ENCODE data around the gene DMRT3. TPM values are rescaled to one million over a fixed set of nuclear protein-coding genes. Genes with fewer than 3 reads are reported as not detected.
A peak's percentile ranks its signal among the peaks of the same experiment; 100 is the strongest.

The DMRT3 gene
- total and polyA plus RNA-seq, 10 of the 15 experiments (the other 5 are each of a cell fraction or from before 2014, with no cell fraction given), result 0.06 to 0.11 TPM; not detected in 8

DNA sequence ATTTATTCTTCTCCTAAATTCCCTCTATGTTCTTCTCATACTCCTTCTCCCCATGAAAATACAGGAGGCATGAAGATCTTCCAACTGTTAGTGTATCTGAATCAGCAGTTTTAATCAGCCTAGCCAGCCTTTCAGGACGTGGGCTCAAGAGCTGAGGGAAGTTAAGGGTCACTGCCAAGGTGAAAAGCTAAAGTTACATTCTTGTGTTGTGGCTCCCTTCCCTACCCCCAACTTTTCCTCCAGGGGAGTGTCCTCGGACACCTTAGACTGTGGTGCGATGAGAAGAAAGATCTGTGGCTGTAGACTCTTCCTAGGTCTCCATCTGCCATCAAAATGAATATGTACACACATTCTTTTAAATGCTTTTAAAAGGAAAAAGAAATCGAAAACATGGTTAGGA lies 4.2 kb downstream of the DMRT3 start:
- CTCF ChIA-PET, result interaction anchor here (1.4 to 1.8 kb wide), 4 partner anchors 24 to 89 kb away, joined by 4 to 10 read pairs (median 5); no protein-coding TSS in a partner anchor
- no TSS peak for BruUV-seq (replicated peaks)
- no peak for ATAC-seq
- POLR2A ChIA-PET, result no interaction called here
- peaks cover 18 to 37% of the 10 kb centered on the region in 2 experiments for H3K27me3 ChIP-seq (replicated peaks in 1 of 2; ENCODE audit: control insufficient read depth in 2 of 2, insufficient read depth in 2 of 2, low read length in 1 of 2)
- H3K4me3 ChIP-seq, result no peak overlapping the region
- intact Hi-C loops (cut with micrococcal nuclease; ENCODE audit: unreplicated experiment), result no loop called here
- no peak for TF ChIP-seq RELA (IDR thresholded peaks at IDR 0.05; ENCODE audit: borderline replicate concordance, partially characterized antibody)
- no peak for TF ChIP-seq EED (IDR thresholded peaks at IDR 0.05; ENCODE audit: low read depth)
- no peak for TF ChIP-seq RAD51 (IDR thresholded peaks at IDR 0.05)
- TF ChIP-seq RB1 (IDR thresholded peaks at IDR 0.05; ENCODE audit: borderline replicate concordance), result no peak
- no peak for TF ChIP-seq MEF2B (IDR thresholded peaks at IDR 0.05; ENCODE audit: partially characterized antibody, poor library complexity, severe bottlenecking)
- DNase-seq (ENCODE audit: low read depth, low spot score), result no peak
- SMC1A ChIA-PET (ENCODE audit: uncharacterized antibody, unreplicated experiment), result interaction anchor here (0.8 to 1.0 kb wide), 2 partner anchors 9 to 33 kb away, joined by 3 to 5 read pairs; no protein-coding TSS in a partner anchor
- no peak overlapping the region for H2AFZ ChIP-seq (ENCODE audit: control insufficient read depth, low read depth, low read length)
- RAD21 ChIA-PET (ENCODE audit: unreplicated experiment), result interaction anchor here (1.3 kb wide), 1 partner anchor 87 kb away, joined by 4 read pairs; no protein-coding TSS in a partner anchor
- in situ Hi-C loops (cut with MboI), result no loop called here
- no peaks in the 10 kb centered on the region for H3K79me2 ChIP-seq (ENCODE audit: control insufficient read depth, insufficient read depth, low read length)
- no peak overlapping the region for H3K9ac ChIP-seq (ENCODE audit: control insufficient read depth, insufficient read depth, low read length)
- no peaks in the 10 kb centered on the region; the same call in 1 of the 2 replicates for H4K20me1 ChIP-seq (ENCODE audit: control insufficient read depth, insufficient read depth)
- no peak for FAIRE-seq
- H3K9me3 ChIP-seq (replicated peaks; ENCODE audit: control insufficient read depth, insufficient read depth, low read length), result no peaks in the 10 kb centered on the region; the same call in 2 of the 3 replicates
- H3K36me3 ChIP-seq (ENCODE audit: control insufficient read depth in 2 of 2, insufficient read depth in 2 of 2, low read length in 1 of 2), result no peaks in the 10 kb centered on the region
- no peak overlapping the region for H3K27ac ChIP-seq (ENCODE audit: control insufficient read depth, insufficient read depth)
- no peak overlapping the region for H3K4me2 ChIP-seq (ENCODE audit: control insufficient read depth, insufficient read depth)
- no peaks in the 10 kb centered on the region for H3K4me1 ChIP-seq (ENCODE audit: control insufficient read depth, insufficient read depth, low read length)
- 3% methylated on average over 4 of the region's 4 CpGs for WGBS (ENCODE audit: insufficient coverage, insufficient replicate concordance, low lambda C conversion rate, missing lambda C conversion rate)

DNA sequence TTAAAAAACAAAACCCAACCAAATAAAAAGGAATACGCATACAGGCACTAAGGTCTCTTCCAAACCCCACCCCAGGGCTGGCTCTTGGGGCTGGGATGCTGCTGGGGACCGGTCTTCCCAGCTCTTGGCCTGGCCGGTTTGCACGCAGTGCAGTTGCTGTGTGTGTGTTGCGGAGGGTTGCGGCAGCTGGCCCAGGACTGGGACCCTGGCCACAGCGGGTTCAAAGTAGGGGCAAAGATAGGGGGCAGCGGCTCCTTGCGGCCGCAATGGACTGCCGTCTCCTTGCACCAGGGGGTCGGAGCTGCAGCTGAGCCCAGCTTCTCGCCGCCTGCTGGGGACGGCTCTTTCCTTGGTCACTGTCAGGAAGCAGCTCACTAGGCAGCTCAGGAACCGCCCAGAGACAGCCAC lies 5.0 kb downstream of the DMRT3 start:
- Histone ChIP-seq H3K9ac (ENCODE audit: control insufficient read depth, insufficient read depth, low read length) (no peak overlapping the region), H2AFZ (ENCODE audit: control insufficient read depth, low read depth, low read length) (no peak overlapping the region), H3K36me3 (ENCODE audit: control insufficient read depth in 2 of 2, insufficient read depth in 2 of 2, low read length in 1 of 2) (no peaks in the 10 kb centered on the region), H3K27me3 (replicated peaks in 1 of 2; ENCODE audit: control insufficient read depth in 2 of 2, insufficient read depth in 2 of 2, low read length in 1 of 2) (peaks cover 17 to 30% of the 10 kb centered on the region in 2 experiments), H3K4me3 (no peak overlapping the region), H3K79me2 (ENCODE audit: control insufficient read depth, insufficient read depth, low read length) (no peaks in the 10 kb centered on the region), H4K20me1 (ENCODE audit: control insufficient read depth, insufficient read depth) (no peaks in the 10 kb centered on the region; the same call in 1 of the 2 replicates), H3K4me2 (ENCODE audit: control insufficient read depth, insufficient read depth) (no peak overlapping the region), H3K27ac (ENCODE audit: control insufficient read depth, insufficient read depth) (no peak overlapping the region), H3K4me1 (ENCODE audit: control insufficient read depth, insufficient read depth, low read length) (no peaks in the 10 kb centered on the region), H3K9me3 (replicated peaks; ENCODE audit: control insufficient read depth, insufficient read depth, low read length) (no peaks in the 10 kb centered on the region)
- intact Hi-C loops (cut with micrococcal nuclease; ENCODE audit: unreplicated experiment), result no loop called here
- RAD21 ChIA-PET (ENCODE audit: unreplicated experiment), result no interaction called here
- DNase-seq (ENCODE audit: low read depth, low spot score) (no peak), ATAC-seq (peak; percentile 50), FAIRE-seq (no peak)
- in situ Hi-C loops (cut with MboI), result no loop called here
- CTCF ChIA-PET, result interaction anchor here (1.0 to 1.8 kb wide), 4 partner anchors 15 to 90 kb away, joined by 4 to 10 read pairs (median 4); no protein-coding TSS in a partner anchor
- SMC1A ChIA-PET (ENCODE audit: uncharacterized antibody, unreplicated experiment), result interaction anchor here (0.9 kb wide), 1 partner anchor 22 kb away, joined by 3 read pairs; no protein-coding TSS in a partner anchor
- no TSS peak for BruUV-seq (replicated peaks)
- 26% methylated on average over 16 of the region's 16 CpGs for WGBS (ENCODE audit: insufficient coverage, insufficient replicate concordance, low lambda C conversion rate, missing lambda C conversion rate)
- TF ChIP-seq ESRRA (IDR thresholded peaks at IDR 0.05; ENCODE audit: low read length) (no peak), EGR1 (IDR thresholded peaks at IDR 0.05; ENCODE audit: borderline replicate concordance in 1 of 2, low read depth in 2 of 2, low read length in 2 of 2) (no peak), RCOR1 (conservative IDR thresholded peaks at IDR 0.05; ENCODE audit: low read depth, low read length) (no peak), SMARCA5 (IDR thresholded peaks at IDR 0.05) (no peak), LARP7 (IDR thresholded peaks at IDR 0.05) (no peak), GATAD2B (conservative IDR thresholded peaks at IDR 0.05; ENCODE audit: low read depth) (no peak)
- TF ChIP-seq, protein P1, sequence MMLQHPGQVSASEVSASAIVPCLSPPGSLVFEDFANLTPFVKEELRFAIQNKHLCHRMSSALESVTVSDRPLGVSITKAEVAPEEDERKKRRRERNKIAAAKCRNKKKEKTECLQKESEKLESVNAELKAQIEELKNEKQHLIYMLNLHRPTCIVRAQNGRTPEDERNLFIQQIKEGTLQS (IDR thresholded peaks at IDR 0.05; ENCODE audit: borderline replicate concordance, extremely low read depth, low read depth, low read length), result no peak
- POLR2A ChIA-PET, result no interaction called here

Measured in GM12878 (cell line).